Astrocyte (in vitro differentiated cells and primary cell): ENCODE measurements around the gene PCNP. TPM values are rescaled to one million over a fixed set of nuclear protein-coding genes. Genes with fewer than 3 reads are reported as not detected.

Source experiments
- DNase-seq: peaks from one replicate; pipeline ENCODE4 v3.0.0-alpha.2; 2010; ENCODE audit warnings: low read depth
- FAIRE-seq: peaks from 2 replicates; lab custom pipeline; 2011; peaks lifted over from hg19 to GRCh38; lab: Jason Lieb, UNC
- H2AFZ ChIP-seq: 2 replicates; pipeline ENCODE4 v1.6.0; 2012; ENCODE audit warnings: low read depth, low read length, inconsistent platforms
- H3K27ac ChIP-seq: 2 replicates; pipeline ENCODE4 v1.5.1; 2011; ENCODE audit warnings: low read depth, low read length, inconsistent platforms
- H3K27me3 ChIP-seq: 2 replicates; pipeline ENCODE4 v1.6.0; 2011; ENCODE audit warnings: low read length, inconsistent platforms; ENCODE audit not compliant: insufficient read depth
- H3K36me3 ChIP-seq: 2 replicates; pipeline ENCODE4 v1.5.1; 2011; ENCODE audit warnings: low read length, inconsistent platforms; ENCODE audit not compliant: insufficient read depth
- H3K4me1 ChIP-seq: 2 replicates; pipeline ENCODE4 v1.5.1; 2011; ENCODE audit warnings: low read length, inconsistent platforms; ENCODE audit not compliant: insufficient read depth
- H3K4me2 ChIP-seq: 2 replicates; pipeline ENCODE4 v1.6.0; 2012; ENCODE audit warnings: low read length, inconsistent platforms
- H3K4me3 ChIP-seq: 2 replicates; pipeline ENCODE4 v1.5.1; 2011; ENCODE audit warnings: low read depth, mild to moderate bottlenecking, low read length, inconsistent platforms; ENCODE audit not compliant: insufficient read depth
- H3K79me2 ChIP-seq: 2 replicates; pipeline ENCODE4 v1.6.0; 2012; ENCODE audit warnings: mild to moderate bottlenecking, low read length, inconsistent platforms; ENCODE audit not compliant: insufficient read depth
- H3K9ac ChIP-seq: 2 replicates; pipeline ENCODE4 v1.6.0; 2012; ENCODE audit warnings: mild to moderate bottlenecking, low read length, inconsistent platforms
- H3K9me3 ChIP-seq: 2 replicates; pipeline ENCODE4 v1.5.1; 2012; ENCODE audit warnings: low read depth, mild to moderate bottlenecking, low read length, inconsistent platforms; ENCODE audit not compliant: insufficient read depth
- H4K20me1 ChIP-seq: 2 replicates; pipeline ENCODE4 v1.6.0; 2012; ENCODE audit warnings: low read length, inconsistent platforms; ENCODE audit not compliant: insufficient read depth
- H3K27ac Mint-ChIP-seq: one replicate; pipeline ENCODE4 v1.8.0; 2021; ENCODE audit warnings: mild to moderate bottlenecking, mixed read lengths; ENCODE audit not compliant: unreplicated experiment
- H3K27me3 Mint-ChIP-seq: one replicate; pipeline ENCODE4 v1.8.0; 2021; ENCODE audit warnings: low read depth, mixed read lengths; ENCODE audit not compliant: unreplicated experiment
- H3K36me3 Mint-ChIP-seq: one replicate; pipeline ENCODE4 v1.8.0; 2021; ENCODE audit warnings: low read depth, mixed read lengths; ENCODE audit not compliant: unreplicated experiment
- H3K4me1 Mint-ChIP-seq: one replicate; pipeline ENCODE4 v1.8.0; 2021; ENCODE audit warnings: low read depth, mixed read lengths; ENCODE audit not compliant: unreplicated experiment
- H3K4me3 Mint-ChIP-seq: one replicate; pipeline ENCODE4 v1.8.0; 2021; ENCODE audit warnings: mild to moderate bottlenecking, moderate library complexity, mixed read lengths; ENCODE audit not compliant: unreplicated experiment
- H3K9me3 Mint-ChIP-seq: one replicate; pipeline ENCODE4 v1.8.0; 2021; ENCODE audit warnings: mild to moderate bottlenecking, mixed read lengths; ENCODE audit not compliant: unreplicated experiment
- CTCF ChIP-seq: IDR thresholded peaks from 2 replicates; pipeline ENCODE4 v1.5.1; 2011; ENCODE audit warnings: low read depth, mild to moderate bottlenecking, inconsistent platforms, low read length, moderate library complexity; ENCODE audit not compliant: insufficient read depth
- EZH2 ChIP-seq: IDR thresholded peaks from 2 replicates; pipeline ENCODE4 v1.6.1; 2012; ENCODE audit warnings: mild to moderate bottlenecking, low read length, inconsistent platforms; ENCODE audit not compliant: insufficient read depth
- total RNA-seq: library from RNA; stranded (reverse); gene quantifications from 2 replicates; pipeline ENCODE4 v1.2.1, GENCODE V29; 2021

PCNP gene
- total RNA-seq, 1 donor from 2014 or later = 151 TPM

GRCh38 chr3:101527906-101528305, 46.1 kb upstream of the PCNP start:
- H3K27me3 ChIP-seq = peaks cover 4% of the 10 kb centered on the region
- H3K27me3 Mint-ChIP-seq = no peaks in the 10 kb centered on the region
- no peaks in the 10 kb centered on the region for H4K20me1 ChIP-seq
- no peaks in the 10 kb centered on the region for H3K36me3 Mint-ChIP-seq
- H3K4me2 ChIP-seq = no peak overlapping the region
- no peaks in the 10 kb centered on the region for H3K79me2 ChIP-seq
- no peak for DNase-seq
- FAIRE-seq = no peak
- no peaks in the 10 kb centered on the region for H3K9me3 Mint-ChIP-seq
- peaks cover 12% of the 10 kb centered on the region for H3K4me1 Mint-ChIP-seq
- H3K27ac Mint-ChIP-seq = no peak overlapping the region
- no peaks in the 10 kb centered on the region for H3K9me3 ChIP-seq
- TF ChIP-seq CTCF (no peak), EZH2 (no peak)
- H3K4me3 Mint-ChIP-seq = no peak overlapping the region
- no peaks in the 10 kb centered on the region for H3K4me1 ChIP-seq
- no peak overlapping the region for H3K27ac ChIP-seq
- no peaks in the 10 kb centered on the region for H3K36me3 ChIP-seq
- no peak overlapping the region for H2AFZ ChIP-seq
- no peak overlapping the region for H3K9ac ChIP-seq
- H3K4me3 ChIP-seq = no peak overlapping the region

DNA sequence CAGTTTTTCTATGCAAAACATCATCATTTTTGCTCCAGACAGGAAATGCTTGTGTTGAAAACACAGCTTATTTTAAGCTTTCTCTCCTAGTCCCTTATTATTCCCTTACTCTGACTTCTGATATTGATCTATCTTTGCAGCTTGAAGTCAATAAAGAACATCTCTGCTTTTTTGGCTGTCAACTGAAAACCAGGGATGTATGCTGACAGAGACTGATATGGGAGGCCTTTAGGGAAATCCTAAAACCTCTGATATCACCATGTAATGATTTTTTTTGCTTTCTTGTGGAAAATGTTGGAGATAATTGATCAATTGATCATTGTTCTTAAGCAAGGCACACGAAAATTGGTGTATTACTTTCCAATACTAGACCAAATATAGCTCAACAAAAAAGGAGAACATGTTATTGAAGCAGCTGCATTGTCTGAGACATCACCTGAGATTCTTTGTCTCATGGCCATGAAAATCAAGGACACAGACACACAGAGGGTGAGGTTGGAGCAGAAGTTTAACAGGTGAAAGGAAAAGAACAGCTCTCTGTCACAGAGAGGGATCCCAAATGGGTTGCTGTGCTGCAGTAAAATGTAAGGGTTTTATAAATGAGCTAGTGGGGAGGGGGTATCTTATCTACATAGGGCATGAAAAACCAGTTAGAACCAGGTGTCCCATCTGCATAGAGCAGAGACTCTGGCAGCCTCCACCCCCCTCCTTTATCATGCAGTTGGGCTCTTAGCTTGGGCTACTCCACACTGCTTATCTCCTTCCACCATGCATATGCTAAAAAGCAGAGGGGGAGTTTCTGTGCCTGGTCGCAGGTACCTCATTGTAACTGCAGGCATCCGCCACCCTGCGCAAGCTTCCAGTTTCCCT, 43.9 kb upstream of the PCNP start:
- H3K4me3 ChIP-seq = no peak overlapping the region
- H3K27me3 ChIP-seq = peaks cover 5% of the 10 kb centered on the region
- no peak overlapping the region for H3K27ac Mint-ChIP-seq
- no peaks in the 10 kb centered on the region for H3K27me3 Mint-ChIP-seq
- H3K4me1 ChIP-seq = no peaks in the 10 kb centered on the region
- H3K9me3 ChIP-seq = no peaks in the 10 kb centered on the region
- no peaks in the 10 kb centered on the region for H3K79me2 ChIP-seq
- H3K36me3 ChIP-seq = no peaks in the 10 kb centered on the region
- no peak overlapping the region for H3K4me3 Mint-ChIP-seq
- no peak overlapping the region for H3K27ac ChIP-seq
- H3K9me3 Mint-ChIP-seq = no peaks in the 10 kb centered on the region
- no peaks in the 10 kb centered on the region for H3K36me3 Mint-ChIP-seq
- DNase-seq = no peak
- peaks cover 16% of the 10 kb centered on the region for H3K4me1 Mint-ChIP-seq
- H3K4me2 ChIP-seq = no peak overlapping the region
- TF ChIP-seq CTCF = no peak
- no peak for TF ChIP-seq EZH2
- H4K20me1 ChIP-seq = no peaks in the 10 kb centered on the region
- H3K9ac ChIP-seq = no peak overlapping the region
- H2AFZ ChIP-seq = no peak overlapping the region
- no peak for FAIRE-seq

- Histone ChIP-seq H4K20me1 (no peaks in the 10 kb centered on the region), H3K79me2 (no peaks in the 10 kb centered on the region), H3K27me3 (peaks cover 5% of the 10 kb centered on the region), H3K4me1 (no peaks in the 10 kb centered on the region), H3K9me3 (no peaks in the 10 kb centered on the region), H3K4me3 (no peak overlapping the region), H3K4me2 (no peak overlapping the region), H3K36me3 (no peaks in the 10 kb centered on the region), H3K27ac (no peak overlapping the region), H3K9ac (no peak overlapping the region), H2AFZ (no peak overlapping the region)
- TF ChIP-seq CTCF (no peak), EZH2 (no peak)
- Mint-ChIP-seq H3K27me3 (no peaks in the 10 kb centered on the region), H3K27ac (no peak overlapping the region), H3K9me3 (no peaks in the 10 kb centered on the region), H3K4me3 (no peak overlapping the region), H3K4me1 (peaks cover 16% of the 10 kb centered on the region), H3K36me3 (no peaks in the 10 kb centered on the region)
- no peak for DNase-seq
- no peak for FAIRE-seq
Observed at GRCh38 chr3:101530686-101531047, 43.3 kb upstream of the PCNP start.
